Ovary (tissue), 3 donors: ENCODE data around the gene LENG9.
"Not testable (repeated sequence)": the region's sequence is repeated elsewhere in the genome, so short reads cannot be mapped to it uniquely, and the experiment has no call there.

Experiments used
- EP300 ChIP-seq: sonication (generic); formaldehyde crosslinking; IDR thresholded peaks from one replicate; pipeline ENCODE4 v1.6.1; 2017; ENCODE audit warnings: antibody characterized with exemption
- POLR2A ChIP-seq: fragments of 450-650 bp; IDR thresholded peaks from one replicate; pipeline ENCODE4 v1.6.1; 2017; ENCODE audit warnings: antibody characterized with exemption, mild to moderate bottlenecking, moderate library complexity
- TF ChIP-seq, protein P1 (sequence below), 3 donors: fragments of 450-650 bp in 2 of 3; fragments of 200-600 bp in 1 of 3; IDR thresholded peaks; one replicate each; pipeline versions ENCODE4 v1.5.1 to v1.8.0; 2016 to 2022; ENCODE audit warnings: antibody characterized with exemption in 3 of 3, mild to moderate bottlenecking in 1 of 3
- donor health status: DM: no; HTN: no; CAD: no.

DNA sequence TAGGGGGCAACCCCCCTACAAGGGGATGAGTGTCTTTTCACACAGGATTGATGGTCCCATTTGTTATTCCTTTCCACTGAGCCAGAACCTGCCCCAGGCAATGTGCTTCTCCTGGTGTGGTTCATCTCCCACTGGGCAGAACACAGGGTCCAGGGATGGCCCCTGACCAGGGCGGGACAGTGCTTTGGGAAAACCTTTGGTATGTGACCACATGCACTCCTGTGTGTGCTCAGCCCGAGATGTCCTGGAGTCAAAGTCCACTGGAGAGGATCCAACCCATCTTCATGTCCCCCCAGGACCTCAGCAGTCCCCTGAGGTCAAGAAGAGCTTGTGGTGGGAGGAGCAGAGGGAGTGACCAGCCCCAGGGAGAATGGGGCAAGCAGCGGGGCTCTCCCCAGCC is 44.9 kb upstream of the LENG9 start:
- TF ChIP-seq, protein P1, sequence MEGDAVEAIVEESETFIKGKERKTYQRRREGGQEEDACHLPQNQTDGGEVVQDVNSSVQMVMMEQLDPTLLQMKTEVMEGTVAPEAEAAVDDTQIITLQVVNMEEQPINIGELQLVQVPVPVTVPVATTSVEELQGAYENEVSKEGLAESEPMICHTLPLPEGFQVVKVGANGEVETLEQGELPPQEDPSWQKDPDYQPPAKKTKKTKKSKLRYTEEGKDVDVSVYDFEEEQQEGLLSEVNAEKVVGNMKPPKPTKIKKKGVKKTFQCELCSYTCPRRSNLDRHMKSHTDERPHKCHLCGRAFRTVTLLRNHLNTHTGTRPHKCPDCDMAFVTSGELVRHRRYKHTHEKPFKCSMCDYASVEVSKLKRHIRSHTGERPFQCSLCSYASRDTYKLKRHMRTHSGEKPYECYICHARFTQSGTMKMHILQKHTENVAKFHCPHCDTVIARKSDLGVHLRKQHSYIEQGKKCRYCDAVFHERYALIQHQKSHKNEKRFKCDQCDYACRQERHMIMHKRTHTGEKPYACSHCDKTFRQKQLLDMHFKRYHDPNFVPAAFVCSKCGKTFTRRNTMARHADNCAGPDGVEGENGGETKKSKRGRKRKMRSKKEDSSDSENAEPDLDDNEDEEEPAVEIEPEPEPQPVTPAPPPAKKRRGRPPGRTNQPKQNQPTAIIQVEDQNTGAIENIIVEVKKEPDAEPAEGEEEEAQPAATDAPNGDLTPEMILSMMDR (IDR thresholded peaks at IDR 0.05), result not testable (repeated sequence)
- TF ChIP-seq POLR2A, EP300: not testable (repeated sequence)
